ENCODE measurements around the gene APBB2. TPM values are rescaled to one million over a fixed set of nuclear protein-coding genes. Genes with fewer than 3 reads are reported as not detected.

APBB2 gene
- total RNA-seq = 105 and 106 TPM in 2 replicates

GRCh38 chr4:41214136-41214824 is at the start of gene APBB2:
Gene APBB2 (minus strand): TSS chr4:41214542. CDS start chr4:41033254, 181,288 bp downstream.

GRCh38 chr4:41256740-41257256 is 42.5 kb upstream of the APBB2 start, which contains the start of gene UCHL1:
Gene UCHL1 (plus strand): TSS chr4:41256928. CDS start chr4:41256977, 49 bp downstream.

Other genes starting within 250 kb of the APBB2 start
- gene UCHL1, start 42.4 kb upstream of the APBB2 start, total RNA-seq = 770 and 800 TPM in 2 replicates

Measured in myometrial cell (primary cell).